ENCODE measurements around the gene DCDC2C.
A peak's percentile ranks its signal among the peaks of the same experiment; 100 is the strongest.

The DCDC2C gene

GRCh38 chr2:3674066-3674845 is 29.1 kb upstream of the DCDC2C start:
- no peak for DNase-seq

GRCh38 chr2:3675687-3676086 is 27.7 kb upstream of the DCDC2C start:
- DNase-seq: no peak

- no peak for DNase-seq
Measured at GRCh38 chr2:3677436-3677835, 25.9 kb upstream of the DCDC2C start.

- no peak for DNase-seq
Measured at GRCh38 chr2:3678212-3678611, 25.2 kb upstream of the DCDC2C start.

- DNase-seq: no peak
Measured at GRCh38 chr2:3679180-3679579, 24.2 kb upstream of the DCDC2C start.

- DNase-seq: no peak
Measured at GRCh38 chr2:3679616-3680393, 23.6 kb upstream of the DCDC2C start.

- no peak for DNase-seq
Measured at GRCh38 chr2:3680548-3681345, 22.6 kb upstream of the DCDC2C start.

GRCh38 chr2:3681625-3682024 is 21.8 kb upstream of the DCDC2C start:
- DNase-seq: no peak

GRCh38 chr2:3682811-3683210 is 20.6 kb upstream of the DCDC2C start:
- no peak for DNase-seq

- DNase-seq: no peak
Measured at GRCh38 chr2:3683748-3684454, 19.5 kb upstream of the DCDC2C start.

GRCh38 chr2:3689998-3690748 is 13.2 kb upstream of the DCDC2C start:
- no peak for DNase-seq

GRCh38 chr2:3692375-3692774 is 11.0 kb upstream of the DCDC2C start:
- DNase-seq: peak; percentile 9

GRCh38 chr2:3696545-3696944 is 6.8 kb upstream of the DCDC2C start:
- DNase-seq: no peak

GRCh38 chr2:3701071-3701470 is 2.3 kb upstream of the DCDC2C start:
- no peak for DNase-seq

- no peak for DNase-seq
Measured at GRCh38 chr2:3703757-3704355, 481 bp downstream of the DCDC2C start.

GRCh38 chr2:3704692-3705091 is 1.3 kb downstream of the DCDC2C start:
- DNase-seq: no peak

- DNase-seq: no peak
Measured at GRCh38 chr2:3705782-3706181, 2.4 kb downstream of the DCDC2C start.

GRCh38 chr2:3706892-3707291 is 3.5 kb downstream of the DCDC2C start:
- DNase-seq: no peak

GRCh38 chr2:3708576-3708975 is 5.2 kb downstream of the DCDC2C start:
- DNase-seq: no peak

- no peak for DNase-seq
Measured at GRCh38 chr2:3709225-3709624, 5.8 kb downstream of the DCDC2C start.

GRCh38 chr2:3712424-3712823 is 9.0 kb downstream of the DCDC2C start:
- no peak for DNase-seq

Data from NCI-H1092 treated with DMSO at 0.1 percent for 48 hours (cell line).